ENCODE measurements around the gene BAG5.

Gene BAG5

DNA sequence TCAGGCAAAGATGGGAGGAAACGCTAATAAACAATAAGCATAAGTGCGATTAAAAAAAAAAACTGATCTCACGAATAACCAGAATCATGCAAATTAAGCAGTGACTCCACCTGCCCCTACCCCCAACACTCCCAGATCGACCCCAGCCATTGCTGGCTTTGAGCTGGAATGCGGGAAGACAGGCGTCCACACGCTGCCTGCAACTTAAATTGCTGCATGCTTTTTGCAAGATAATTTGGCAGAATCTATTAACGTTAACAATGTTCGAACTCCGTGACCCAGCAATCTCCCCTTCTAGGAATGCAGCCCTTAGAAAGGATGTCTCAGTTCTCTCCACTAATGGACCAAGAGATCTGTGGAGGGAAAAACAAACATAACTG is 38.9 kb downstream of the BAG5 start:
- H3K4me3 ChIP-seq (ENCODE audit: low read depth in 1 of 2, low read length in 2 of 2): peak overlapping the region in 1 of 2 donors; percentile 65
- no peaks in the 10 kb centered on the region for H3K9me3 ChIP-seq (ENCODE audit: control insufficient read depth in 1 of 2, low read length in 2 of 2)
- no peaks in the 10 kb centered on the region for H3K27me3 ChIP-seq (ENCODE audit: low read depth, low read length)
- H3K27ac ChIP-seq (ENCODE audit: low read length): no peak overlapping the region
- peaks cover 4 to 46% of the 10 kb centered on the region in 2 donors for H3K4me1 ChIP-seq (ENCODE audit: control insufficient read depth in 1 of 2, insufficient read depth in 2 of 2, low read length in 2 of 2)
- peaks cover 0 to 4% of the 10 kb centered on the region in 2 donors for H3K36me3 ChIP-seq (ENCODE audit: control insufficient read depth in 1 of 2, insufficient read depth in 2 of 2, low read length in 2 of 2)

DNA sequence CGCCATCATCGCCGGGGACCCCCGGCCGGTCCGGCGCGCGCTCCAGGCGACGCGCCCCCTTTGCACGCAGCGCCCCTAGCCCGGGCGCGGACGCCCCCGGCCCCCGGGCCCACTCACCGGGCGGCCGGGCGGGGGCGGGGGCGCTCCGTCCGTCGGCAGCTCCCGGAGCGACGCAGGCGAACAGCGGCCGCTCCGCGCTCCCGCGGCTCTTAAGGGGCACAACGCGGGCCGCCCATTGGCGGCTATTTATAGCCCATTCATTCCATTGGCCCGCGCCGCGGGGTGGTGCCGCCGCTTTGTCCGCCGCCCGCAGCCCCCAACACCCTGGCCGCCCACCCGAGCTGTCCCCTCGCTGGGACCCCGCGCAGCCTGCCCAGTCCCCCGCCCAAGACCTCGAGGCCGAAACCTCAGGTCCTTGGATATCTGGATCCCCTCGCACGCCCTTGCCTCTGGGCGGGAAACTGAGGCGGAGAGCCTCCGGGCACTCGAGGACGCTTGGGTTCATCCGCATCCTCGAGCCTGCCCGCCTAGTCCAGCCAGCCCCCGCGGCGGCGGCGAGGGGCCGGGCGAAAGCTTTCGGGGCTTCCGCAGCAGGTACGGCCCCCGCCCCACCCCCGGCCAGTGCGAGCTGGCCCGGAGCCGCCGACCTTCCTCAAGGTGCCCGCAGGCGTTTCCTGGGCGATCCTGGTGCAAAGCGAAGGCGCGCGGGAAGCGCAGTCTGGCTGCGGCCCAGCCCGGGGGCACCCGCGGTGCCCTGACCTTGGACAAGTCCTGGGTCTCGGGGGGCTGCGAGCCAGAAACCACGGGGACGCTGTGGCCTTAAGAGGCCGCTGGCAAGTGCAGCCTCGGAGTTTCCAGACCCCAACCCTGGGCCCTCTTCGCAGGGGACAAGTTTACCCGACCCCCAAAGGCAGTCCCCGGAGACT is 39.5 kb downstream of the BAG5 start, which contains the start of gene CKB:
Gene CKB (minus strand): TSS at position 182 of the 926 bp plus-strand sequence. CDS start 337 bp downstream, outside the sequence.
- Histone ChIP-seq H3K27me3 (ENCODE audit: low read depth, low read length) (no peaks in the 10 kb centered on the region), H3K4me3 (ENCODE audit: low read depth in 1 of 2, low read length in 2 of 2) (peak within 1 kb of the TSS; percentile 46 to 82), H3K4me1 (ENCODE audit: control insufficient read depth in 1 of 2, insufficient read depth in 2 of 2, low read length in 2 of 2) (peaks cover 6 to 46% of the 10 kb centered on the region in 2 donors), H3K9me3 (ENCODE audit: control insufficient read depth in 1 of 2, low read length in 2 of 2) (no peaks in the 10 kb centered on the region), H3K27ac (ENCODE audit: low read length) (no peak within 1 kb of the TSS), H3K36me3 (ENCODE audit: control insufficient read depth in 1 of 2, insufficient read depth in 2 of 2, low read length in 2 of 2) (peaks cover 0 to 4% of the 10 kb centered on the region in 2 donors)

DNA sequence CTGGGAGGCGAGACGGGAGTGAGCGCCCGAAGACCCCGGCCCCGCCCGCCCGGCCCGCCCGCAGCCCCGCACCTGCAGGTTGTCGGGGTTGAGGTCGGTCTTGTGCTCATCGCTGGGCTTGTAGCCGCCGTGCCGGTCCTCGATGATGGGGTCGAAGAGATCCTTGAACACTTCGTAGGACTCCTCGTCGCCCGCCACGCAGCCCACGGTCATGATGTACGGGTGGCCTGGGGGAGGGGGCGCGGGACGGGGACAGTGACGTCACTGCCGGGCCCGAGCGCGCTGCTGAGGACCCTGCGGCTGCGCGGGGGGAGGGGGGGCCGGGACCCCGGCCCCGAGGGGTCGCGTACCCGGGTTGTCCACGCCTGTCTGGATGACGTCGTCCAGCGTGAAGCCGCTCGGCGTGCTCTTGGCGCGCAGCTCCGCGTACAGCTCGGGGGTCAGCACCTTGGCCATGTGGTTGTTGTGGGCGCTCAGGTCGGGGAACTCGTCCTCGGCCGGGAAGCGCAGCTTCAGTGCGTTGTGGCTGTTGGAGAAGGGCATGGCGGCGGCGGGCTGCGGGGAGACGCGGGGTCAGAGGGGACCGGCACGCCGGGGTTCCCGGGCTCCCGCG is 40.4 kb downstream of the BAG5 start:
- no peak overlapping the region for H3K27ac ChIP-seq (ENCODE audit: low read length)
- no peaks in the 10 kb centered on the region for H3K9me3 ChIP-seq (ENCODE audit: control insufficient read depth in 1 of 2, low read length in 2 of 2)
- no peaks in the 10 kb centered on the region for H3K27me3 ChIP-seq (ENCODE audit: low read depth, low read length)
- peaks cover 0 to 4% of the 10 kb centered on the region in 2 donors for H3K36me3 ChIP-seq (ENCODE audit: control insufficient read depth in 1 of 2, insufficient read depth in 2 of 2, low read length in 2 of 2)
- H3K4me1 ChIP-seq (ENCODE audit: control insufficient read depth in 1 of 2, insufficient read depth in 2 of 2, low read length in 2 of 2): peaks cover 6 to 50% of the 10 kb centered on the region in 2 donors
- H3K4me3 ChIP-seq (ENCODE audit: low read depth in 1 of 2, low read length in 2 of 2): peak overlapping the region; percentile 46 to 82

DNA sequence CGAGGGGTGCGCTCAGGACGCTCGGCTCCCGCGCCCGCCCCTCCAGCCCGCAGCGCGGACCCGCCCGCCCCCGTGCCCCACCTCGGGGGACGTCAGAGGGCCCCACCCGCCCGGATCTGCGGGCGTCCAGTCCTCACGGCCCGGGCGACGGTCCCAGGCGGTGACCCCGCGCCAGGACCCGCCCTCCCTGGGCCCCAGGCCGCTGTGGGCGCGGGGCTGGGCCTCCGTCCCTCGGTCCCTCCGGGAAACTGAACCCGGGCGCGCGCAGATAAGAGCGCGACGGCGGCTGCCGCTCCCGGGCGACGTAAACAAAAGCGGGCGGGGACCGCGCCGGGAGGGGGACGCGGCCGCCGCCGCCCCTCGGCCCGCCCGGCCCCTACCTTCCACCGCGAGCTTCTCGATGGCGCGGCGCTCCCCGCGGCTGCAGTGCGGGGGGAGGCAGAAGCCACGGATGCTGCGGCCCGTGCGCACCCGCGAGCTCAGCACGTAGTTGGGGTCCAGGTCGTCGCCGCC is 41.0 kb downstream of the BAG5 start:
- peaks cover 0 to 4% of the 10 kb centered on the region in 2 donors for H3K36me3 ChIP-seq (ENCODE audit: control insufficient read depth in 1 of 2, insufficient read depth in 2 of 2, low read length in 2 of 2)
- H3K27ac ChIP-seq (ENCODE audit: low read length): no peak overlapping the region
- H3K9me3 ChIP-seq (ENCODE audit: control insufficient read depth in 1 of 2, low read length in 2 of 2): no peaks in the 10 kb centered on the region
- H3K4me3 ChIP-seq (ENCODE audit: low read depth in 1 of 2, low read length in 2 of 2): peak overlapping the region in 1 of 2 donors; percentile 82
- H3K27me3 ChIP-seq (ENCODE audit: low read depth, low read length): no peaks in the 10 kb centered on the region
- peaks cover 6 to 52% of the 10 kb centered on the region in 2 donors for H3K4me1 ChIP-seq (ENCODE audit: control insufficient read depth in 1 of 2, insufficient read depth in 2 of 2, low read length in 2 of 2)

DNA sequence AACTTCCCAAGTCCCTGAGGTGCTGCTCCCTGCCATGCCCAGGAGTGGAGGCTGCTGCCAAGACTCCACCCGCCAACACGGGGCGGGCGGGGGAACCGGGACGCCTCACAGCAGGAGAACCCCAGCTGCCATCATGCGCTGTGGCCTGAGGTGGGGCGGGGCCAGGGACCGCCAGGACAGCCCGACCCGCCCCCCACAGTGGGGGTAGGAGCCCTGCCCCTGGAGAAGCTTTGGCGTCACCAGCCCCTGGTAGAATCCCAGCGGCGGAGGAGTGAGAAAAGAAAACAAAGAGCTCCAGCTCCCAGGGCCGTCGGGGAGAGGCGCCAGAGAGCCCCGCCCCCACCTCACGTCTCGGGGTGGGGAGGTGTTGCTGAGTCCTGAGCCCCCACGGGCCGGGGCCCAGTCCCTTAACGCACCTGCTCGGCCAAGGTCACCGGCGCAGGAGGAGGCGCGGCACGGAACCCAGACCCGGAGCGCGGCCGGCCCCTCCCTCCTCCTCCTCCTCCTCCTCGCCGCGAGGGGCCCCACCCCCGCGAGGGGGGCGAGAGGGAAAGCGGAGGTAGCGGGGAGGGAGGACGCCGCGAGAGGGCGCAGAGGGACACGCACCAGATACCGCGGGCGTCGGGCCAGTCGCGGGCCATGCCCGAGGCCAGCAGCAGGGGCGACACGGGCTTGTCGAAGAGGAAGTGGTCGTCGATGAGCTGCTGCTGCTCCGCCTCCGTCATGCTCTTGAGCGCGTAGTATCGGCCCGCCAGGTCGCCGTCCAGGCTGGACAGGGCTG is 41.6 kb downstream of the BAG5 start:
- peak overlapping the region; percentile 7 to 82 for H3K4me3 ChIP-seq (ENCODE audit: low read depth in 1 of 2, low read length in 2 of 2)
- no peaks in the 10 kb centered on the region for H3K9me3 ChIP-seq (ENCODE audit: control insufficient read depth in 1 of 2, low read length in 2 of 2)
- H3K27me3 ChIP-seq (ENCODE audit: low read depth, low read length): no peaks in the 10 kb centered on the region
- peaks cover 6 to 52% of the 10 kb centered on the region in 2 donors for H3K4me1 ChIP-seq (ENCODE audit: control insufficient read depth in 1 of 2, insufficient read depth in 2 of 2, low read length in 2 of 2)
- H3K27ac ChIP-seq (ENCODE audit: low read length): no peak overlapping the region
- H3K36me3 ChIP-seq (ENCODE audit: control insufficient read depth in 1 of 2, insufficient read depth in 2 of 2, low read length in 2 of 2): peaks cover 0 to 4% of the 10 kb centered on the region in 2 donors

DNA sequence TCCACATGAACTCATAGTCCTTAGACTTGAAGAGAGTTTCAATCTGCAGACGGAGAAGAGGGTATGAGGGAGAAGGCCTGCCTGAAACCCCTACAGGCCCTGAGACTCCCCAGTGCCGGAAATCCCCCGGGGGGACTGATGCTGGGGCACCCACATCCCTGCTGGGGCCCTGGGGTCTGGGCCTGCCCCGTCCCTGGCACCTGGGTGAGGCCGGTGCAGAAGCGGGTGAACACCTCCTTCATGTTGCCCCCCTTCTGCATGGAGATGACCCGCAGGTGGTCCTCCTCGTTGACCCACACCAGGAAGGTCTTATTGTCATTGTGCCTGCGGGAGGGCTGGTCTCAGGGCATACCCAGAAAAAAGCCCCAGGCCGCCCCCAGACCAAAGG is 42.2 kb downstream of the BAG5 start:
- H3K36me3 ChIP-seq (ENCODE audit: control insufficient read depth in 1 of 2, insufficient read depth in 2 of 2, low read length in 2 of 2): peaks cover 0 to 4% of the 10 kb centered on the region in 2 donors
- H3K4me3 ChIP-seq (ENCODE audit: low read depth in 1 of 2, low read length in 2 of 2): peak overlapping the region in 1 of 2 donors; percentile 82
- H3K4me1 ChIP-seq (ENCODE audit: control insufficient read depth in 1 of 2, insufficient read depth in 2 of 2, low read length in 2 of 2): peaks cover 6 to 52% of the 10 kb centered on the region in 2 donors
- no peaks in the 10 kb centered on the region for H3K9me3 ChIP-seq (ENCODE audit: control insufficient read depth in 1 of 2, low read length in 2 of 2)
- H3K27me3 ChIP-seq (ENCODE audit: low read depth, low read length): no peaks in the 10 kb centered on the region
- H3K27ac ChIP-seq (ENCODE audit: low read length): no peak overlapping the region

DNA sequence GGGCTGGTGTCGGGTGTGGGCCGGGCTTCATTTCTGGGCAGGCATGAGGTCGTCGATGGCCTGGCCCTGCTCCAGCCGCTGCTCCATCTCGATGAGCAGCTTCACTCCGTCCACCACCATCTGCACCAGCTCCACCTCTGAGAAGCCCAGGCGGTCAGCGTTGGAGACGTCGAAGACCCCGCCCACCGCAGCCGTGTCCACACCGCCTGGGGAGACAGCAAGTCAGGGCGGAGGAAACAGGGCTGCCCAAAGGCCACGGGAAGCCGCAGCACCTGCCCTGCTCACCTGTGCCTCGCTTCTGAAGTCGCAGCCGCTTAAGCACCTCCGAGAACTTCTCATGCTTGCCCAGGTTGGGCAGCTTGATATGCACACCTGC is 42.6 kb downstream of the BAG5 start:
- Histone ChIP-seq H3K36me3 (ENCODE audit: control insufficient read depth in 1 of 2, insufficient read depth in 2 of 2, low read length in 2 of 2) (peaks cover 0 to 4% of the 10 kb centered on the region in 2 donors), H3K4me3 (ENCODE audit: low read depth in 1 of 2, low read length in 2 of 2) (peak overlapping the region in 1 of 2 donors; percentile 82), H3K27me3 (ENCODE audit: low read depth, low read length) (no peaks in the 10 kb centered on the region), H3K27ac (ENCODE audit: low read length) (no peak overlapping the region), H3K4me1 (ENCODE audit: control insufficient read depth in 1 of 2, insufficient read depth in 2 of 2, low read length in 2 of 2) (peaks cover 6 to 52% of the 10 kb centered on the region in 2 donors), H3K9me3 (ENCODE audit: control insufficient read depth in 1 of 2, low read length in 2 of 2) (no peaks in the 10 kb centered on the region)

DNA sequence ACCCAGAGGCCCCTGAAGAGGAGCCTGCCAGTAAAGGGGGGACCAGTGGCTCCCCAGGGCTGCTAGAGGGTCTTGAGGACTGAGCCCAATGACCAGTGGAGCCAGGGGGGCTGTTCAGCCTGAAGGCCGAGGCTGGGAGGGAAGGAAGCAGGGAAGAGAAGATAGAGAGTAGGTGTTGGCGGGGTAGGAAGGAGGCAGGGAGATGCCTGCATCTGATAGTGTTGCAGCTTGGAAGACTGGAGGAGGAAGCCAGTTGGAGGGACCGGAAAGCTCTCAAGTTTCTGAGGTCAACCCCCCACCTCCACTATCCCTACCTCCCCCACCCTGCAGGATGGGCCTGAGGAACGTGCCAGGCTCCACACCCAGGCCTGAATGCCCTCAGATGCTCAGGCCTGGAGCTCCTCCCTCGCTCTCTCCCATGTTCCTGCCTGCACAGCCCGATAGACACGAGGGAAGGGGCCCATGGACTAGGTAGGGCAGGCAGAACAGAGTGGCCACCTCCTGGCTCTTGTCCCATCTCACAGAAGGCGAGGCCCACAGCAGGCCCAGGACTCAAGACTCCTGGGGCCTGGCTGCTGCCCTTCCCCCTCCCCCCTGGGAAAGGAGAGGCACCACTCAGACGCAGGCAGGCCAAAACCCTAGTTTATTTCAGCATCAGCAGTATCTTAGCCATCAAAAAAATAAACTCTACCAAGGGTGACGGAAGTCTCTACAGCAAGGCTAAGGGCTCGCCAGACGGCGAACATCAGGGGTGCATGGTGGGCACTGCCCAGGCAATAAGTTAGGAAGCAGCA is 43.2 kb downstream of the BAG5 start:
- Histone ChIP-seq H3K4me1 (ENCODE audit: control insufficient read depth in 1 of 2, insufficient read depth in 2 of 2, low read length in 2 of 2) (peaks cover 6 to 52% of the 10 kb centered on the region in 2 donors), H3K27ac (ENCODE audit: low read length) (no peak overlapping the region), H3K36me3 (ENCODE audit: control insufficient read depth in 1 of 2, insufficient read depth in 2 of 2, low read length in 2 of 2) (peaks cover 0 to 4% of the 10 kb centered on the region in 2 donors), H3K9me3 (ENCODE audit: control insufficient read depth in 1 of 2, low read length in 2 of 2) (no peaks in the 10 kb centered on the region), H3K4me3 (ENCODE audit: low read depth in 1 of 2, low read length in 2 of 2) (no peak overlapping the region), H3K27me3 (ENCODE audit: low read depth, low read length) (no peaks in the 10 kb centered on the region)

DNA sequence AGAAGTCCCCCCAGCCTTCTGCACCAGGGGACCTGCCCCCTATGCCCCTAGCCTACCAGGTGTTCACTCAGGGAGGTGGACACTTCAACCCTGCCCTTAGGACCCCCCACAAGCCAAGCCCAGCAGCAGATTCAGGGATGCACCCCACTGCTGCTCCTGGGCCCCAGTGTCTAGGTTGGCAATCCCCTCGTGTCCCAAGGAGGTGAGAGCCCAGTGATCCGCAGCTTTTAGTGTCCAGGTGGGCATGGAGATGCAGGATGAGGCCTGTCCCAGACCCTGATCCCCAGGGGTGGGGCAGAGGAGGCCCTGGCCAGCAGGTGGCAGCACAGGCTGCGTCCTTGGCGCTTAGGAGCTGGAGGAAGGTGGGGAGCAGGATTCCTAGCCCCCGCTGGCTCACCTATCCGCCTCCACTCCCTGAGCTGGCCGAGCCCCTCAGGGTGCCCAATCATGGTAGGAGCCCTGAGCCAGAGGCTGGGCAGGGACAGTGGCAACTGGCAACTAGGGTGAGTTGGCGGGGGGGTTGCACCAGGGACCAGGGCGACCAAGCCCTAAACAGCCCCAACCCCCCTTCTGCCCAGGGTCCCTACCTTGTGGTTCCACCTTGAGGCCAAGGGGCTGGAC is 43.9 kb downstream of the BAG5 start:
- no peaks in the 10 kb centered on the region for H3K9me3 ChIP-seq (ENCODE audit: control insufficient read depth in 1 of 2, low read length in 2 of 2)
- no peaks in the 10 kb centered on the region for H3K27me3 ChIP-seq (ENCODE audit: low read depth, low read length)
- peaks cover 0 to 4% of the 10 kb centered on the region in 2 donors for H3K36me3 ChIP-seq (ENCODE audit: control insufficient read depth in 1 of 2, insufficient read depth in 2 of 2, low read length in 2 of 2)
- no peak overlapping the region for H3K27ac ChIP-seq (ENCODE audit: low read length)
- no peak overlapping the region for H3K4me3 ChIP-seq (ENCODE audit: low read depth in 1 of 2, low read length in 2 of 2)
- peaks cover 6 to 57% of the 10 kb centered on the region in 2 donors for H3K4me1 ChIP-seq (ENCODE audit: control insufficient read depth in 1 of 2, insufficient read depth in 2 of 2, low read length in 2 of 2)

Measured in muscle layer of duodenum (tissue), 2 donors.